ENCODE measurements around the gene MTFR1L. TPM values are rescaled to one million over a fixed set of nuclear protein-coding genes. Genes with fewer than 3 reads are reported as not detected.

Gene MTFR1L
- total RNA-seq, 4 donors from 2014 or later: 91.1 to 107 (median 101) TPM

DNA sequence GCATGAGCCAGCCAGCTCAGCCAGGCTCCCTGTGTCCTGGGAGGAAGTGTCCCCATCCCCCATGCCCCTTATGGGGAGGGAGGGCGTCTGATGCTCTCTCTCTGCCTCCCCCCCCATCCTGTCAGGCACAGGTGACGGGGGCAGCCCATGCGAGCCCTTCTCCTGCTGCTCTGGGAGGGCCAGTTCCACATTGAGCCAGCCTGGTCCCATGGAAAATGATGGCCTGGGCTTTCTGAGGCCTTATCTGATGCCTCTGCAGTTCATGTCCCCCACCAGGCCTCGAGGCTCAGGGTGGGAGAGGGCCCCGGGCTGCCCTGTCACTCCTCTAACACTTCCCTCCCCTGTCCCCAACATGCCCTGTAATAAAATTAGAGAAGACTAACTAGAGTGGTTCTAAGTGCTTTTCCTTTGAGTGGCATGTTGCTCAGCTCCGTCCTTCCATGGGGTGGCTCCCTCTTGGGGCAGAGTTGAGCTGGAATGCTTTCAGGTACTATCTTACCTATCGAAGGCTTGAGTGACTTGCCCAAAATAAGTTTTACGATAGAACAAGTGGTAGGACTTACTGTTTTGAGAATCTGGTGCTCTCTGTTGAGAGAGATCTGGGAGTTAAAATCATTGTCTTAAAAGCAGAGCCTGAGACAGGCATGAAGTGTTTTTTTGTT is 1.8 kb upstream of the MTFR1L start:
- Histone ChIP-seq H3K27me3 (no peaks in the 10 kb centered on the region), H3K4me3 (no peak overlapping the region), H3K9me3 (no peaks in the 10 kb centered on the region), H3K27ac (replicated peaks in 1 of 4) (peak overlapping the region in 3 of 4 donors; percentile 89 to 96 (median 94)), H3K4me1 (peaks cover 27 to 43% (median 37%) of the 10 kb centered on the region in 4 donors), H3K36me3 (peaks cover 18 to 40% (median 39%) of the 10 kb centered on the region in 4 donors)
- TF ChIP-seq POLR2AphosphoS5 (IDR thresholded peaks at IDR 0.05) (no peak), CTCF (IDR thresholded peaks at IDR 0.05) (no peak), POLR2A (IDR thresholded peaks at IDR 0.05; ENCODE audit: low read depth) (no peak), EP300 (IDR thresholded peaks at IDR 0.05) (no peak)
- WGBS: 44% methylated on average over 7 of the region's 8 CpGs
- intact Hi-C loops (cut with DNase I): no loop called here
- no peak for DNase-seq (ENCODE audit: extremely low spot score)

- no peak for TF ChIP-seq CTCF (IDR thresholded peaks at IDR 0.05)
- TF ChIP-seq EP300 (IDR thresholded peaks at IDR 0.05): no peak
- peak in 1 of 2 donors; percentile 5 for TF ChIP-seq POLR2AphosphoS5 (IDR thresholded peaks at IDR 0.05)
- TF ChIP-seq POLR2A (IDR thresholded peaks at IDR 0.05; ENCODE audit: low read depth): no peak
- Histone ChIP-seq H3K27ac (replicated peaks in 1 of 4) (peak overlapping the region; percentile 89 to 96 (median 92)), H3K4me3 (peak overlapping the region in 2 of 4 donors; percentile 80 to 89), H3K9me3 (no peaks in the 10 kb centered on the region), H3K4me1 (peaks cover 28 to 49% (median 40%) of the 10 kb centered on the region in 4 donors), H3K27me3 (no peaks in the 10 kb centered on the region), H3K36me3 (peaks cover 18 to 38% (median 33%) of the 10 kb centered on the region in 4 donors)
- DNase-seq (ENCODE audit: extremely low spot score): no peak
- WGBS: 67% methylated on average over 6 of the region's 6 CpGs
- intact Hi-C loops (cut with DNase I): no loop called here
Measured at GRCh38 chr1:25818569-25818968, 1.2 kb upstream of the MTFR1L start.

GRCh38 chr1:25820247-25821111 is 725 bp downstream of the MTFR1L start:
- intact Hi-C loops (cut with DNase I): loop anchor here (5.0 kb wide), 2 partner anchors 77 to 177 kb away; partner anchors contain the start of gene PAFAH2
- peak overlapping the region; percentile 80 to 91 (median 89) for H3K4me3 ChIP-seq
- WGBS: 2% methylated on average over 29 of the region's 67 CpGs
- H3K27ac ChIP-seq (replicated peaks in 1 of 4): peak overlapping the region; percentile 89 to 96 (median 92)
- no peaks in the 10 kb centered on the region for H3K9me3 ChIP-seq
- peaks cover 6 to 29% (median 18%) of the 10 kb centered on the region in 4 donors for H3K36me3 ChIP-seq
- no peaks in the 10 kb centered on the region for H3K27me3 ChIP-seq
- DNase-seq (ENCODE audit: extremely low spot score): no peak
- peaks cover 30 to 63% (median 45%) of the 10 kb centered on the region in 4 donors for H3K4me1 ChIP-seq
- peak in 1 of 2 donors; percentile 36 for TF ChIP-seq POLR2AphosphoS5 (IDR thresholded peaks at IDR 0.05)
- no peak for TF ChIP-seq POLR2A (IDR thresholded peaks at IDR 0.05; ENCODE audit: low read depth)

GRCh38 chr1:25821112-25821476 is 1.3 kb downstream of the MTFR1L start:
- peaks cover 31 to 69% (median 48%) of the 10 kb centered on the region in 4 donors for H3K4me1 ChIP-seq
- WGBS: 34% methylated on average over 9 of the region's 10 CpGs
- no peak for DNase-seq (ENCODE audit: extremely low spot score)
- no peak for TF ChIP-seq EP300 (IDR thresholded peaks at IDR 0.05)
- no peak for TF ChIP-seq CTCF (IDR thresholded peaks at IDR 0.05)
- TF ChIP-seq POLR2AphosphoS5 (IDR thresholded peaks at IDR 0.05): no peak
- no peak for TF ChIP-seq POLR2A (IDR thresholded peaks at IDR 0.05; ENCODE audit: low read depth)
- H3K27ac ChIP-seq (replicated peaks in 1 of 4): peak overlapping the region; percentile 89 to 96 (median 92)
- H3K9me3 ChIP-seq: no peaks in the 10 kb centered on the region
- H3K36me3 ChIP-seq: peaks cover 2 to 28% (median 14%) of the 10 kb centered on the region in 4 donors
- H3K4me3 ChIP-seq: peak overlapping the region; percentile 80 to 91 (median 89)
- intact Hi-C loops (cut with DNase I): loop anchor here (5.0 kb wide), 2 partner anchors 76 to 176 kb away; partner anchors contain the start of gene PAFAH2
- no peaks in the 10 kb centered on the region for H3K27me3 ChIP-seq

All from esophagus muscularis mucosa (tissue), 4 donors.